Measurements from ENCODE around the gene SAFB2. TPM values are rescaled to one million over a fixed set of nuclear protein-coding genes. Genes with fewer than 3 reads are reported as not detected.

The SAFB2 gene
- polyA plus RNA-seq, 1 experiment: 13.3 TPM

DNA sequence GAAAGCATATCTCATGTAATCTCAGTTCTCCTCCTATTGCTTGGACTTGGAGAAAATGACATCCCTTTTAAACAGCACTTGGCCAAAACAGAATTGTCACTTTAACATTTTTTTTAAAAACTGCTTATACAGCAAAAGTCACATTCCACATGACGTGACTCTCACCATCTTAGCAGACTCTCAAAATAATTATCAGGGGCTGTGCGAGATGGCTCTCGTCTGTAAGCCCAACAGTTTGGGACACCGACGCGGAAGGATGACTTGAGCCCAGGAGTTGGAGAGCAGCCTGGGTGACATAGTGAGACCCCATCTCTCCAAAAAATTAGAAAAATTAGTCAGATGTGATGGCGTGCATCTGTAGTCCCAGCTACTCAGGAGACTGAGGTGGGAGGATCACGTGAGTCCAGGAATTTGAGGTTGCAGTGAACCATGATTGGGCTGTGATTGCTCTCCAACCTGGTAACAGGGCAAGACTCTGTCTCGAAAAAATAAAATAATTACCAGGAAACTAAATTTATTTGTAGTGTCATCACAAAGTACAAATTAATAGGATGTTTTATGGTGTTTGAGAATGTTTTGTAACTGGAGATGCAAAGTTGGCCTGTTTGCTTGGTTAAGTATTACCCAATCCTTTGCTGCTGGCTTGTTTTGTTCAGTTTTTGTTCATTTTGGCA, 9.1 kb upstream of the SAFB2 start:
- CTCF ChIA-PET: no interaction called here
- no peaks in the 10 kb centered on the region for H3K27me3 ChIP-seq (ENCODE audit: control insufficient read depth, insufficient read depth, low read length)
- TF ChIP-seq, protein P1, sequence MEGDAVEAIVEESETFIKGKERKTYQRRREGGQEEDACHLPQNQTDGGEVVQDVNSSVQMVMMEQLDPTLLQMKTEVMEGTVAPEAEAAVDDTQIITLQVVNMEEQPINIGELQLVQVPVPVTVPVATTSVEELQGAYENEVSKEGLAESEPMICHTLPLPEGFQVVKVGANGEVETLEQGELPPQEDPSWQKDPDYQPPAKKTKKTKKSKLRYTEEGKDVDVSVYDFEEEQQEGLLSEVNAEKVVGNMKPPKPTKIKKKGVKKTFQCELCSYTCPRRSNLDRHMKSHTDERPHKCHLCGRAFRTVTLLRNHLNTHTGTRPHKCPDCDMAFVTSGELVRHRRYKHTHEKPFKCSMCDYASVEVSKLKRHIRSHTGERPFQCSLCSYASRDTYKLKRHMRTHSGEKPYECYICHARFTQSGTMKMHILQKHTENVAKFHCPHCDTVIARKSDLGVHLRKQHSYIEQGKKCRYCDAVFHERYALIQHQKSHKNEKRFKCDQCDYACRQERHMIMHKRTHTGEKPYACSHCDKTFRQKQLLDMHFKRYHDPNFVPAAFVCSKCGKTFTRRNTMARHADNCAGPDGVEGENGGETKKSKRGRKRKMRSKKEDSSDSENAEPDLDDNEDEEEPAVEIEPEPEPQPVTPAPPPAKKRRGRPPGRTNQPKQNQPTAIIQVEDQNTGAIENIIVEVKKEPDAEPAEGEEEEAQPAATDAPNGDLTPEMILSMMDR (IDR thresholded peaks at IDR 0.05; ENCODE audit: insufficient read depth, low read depth, low read length): no peak
- POLR2A ChIA-PET: no interaction called here
- peaks cover 5% of the 10 kb centered on the region for H3K36me3 ChIP-seq (ENCODE audit: control insufficient read depth, insufficient read depth, low read length)
- no peak overlapping the region for H3K4me3 ChIP-seq (ENCODE audit: low read depth, low read length)
- DNase-seq (ENCODE audit: low read depth): no peak

GRCh38 chr19:5628919-5629481, 6.4 kb upstream of the SAFB2 start:
- POLR2A ChIA-PET: no interaction called here
- no peak for DNase-seq (ENCODE audit: low read depth)
- no peak overlapping the region for H3K4me3 ChIP-seq (ENCODE audit: low read depth, low read length)
- H3K36me3 ChIP-seq (ENCODE audit: control insufficient read depth, insufficient read depth, low read length): peaks cover 7% of the 10 kb centered on the region
- TF ChIP-seq, protein P1 (IDR thresholded peaks at IDR 0.05; ENCODE audit: insufficient read depth, low read depth, low read length): no peak
- CTCF ChIA-PET: interaction anchor here (0.7 kb wide), 1 partner anchor 944 kb away, joined by 3 read pairs; no protein-coding TSS in a partner anchor
- H3K27me3 ChIP-seq (ENCODE audit: control insufficient read depth, insufficient read depth, low read length): no peaks in the 10 kb centered on the region

GRCh38 chr19:5628461-5628860, 5.9 kb upstream of the SAFB2 start:
- Histone ChIP-seq H3K27me3 (ENCODE audit: control insufficient read depth, insufficient read depth, low read length) (no peaks in the 10 kb centered on the region), H3K36me3 (ENCODE audit: control insufficient read depth, insufficient read depth, low read length) (peaks cover 7% of the 10 kb centered on the region), H3K4me3 (ENCODE audit: low read depth, low read length) (no peak overlapping the region)
- TF ChIP-seq, protein P1 (IDR thresholded peaks at IDR 0.05; ENCODE audit: insufficient read depth, low read depth, low read length): no peak
- ChIA-PET POLR2A (no interaction called here), CTCF (interaction anchor here (2.1 kb wide), 1 partner anchor 63 kb away, joined by 4 read pairs; no protein-coding TSS in a partner anchor)
- DNase-seq (ENCODE audit: low read depth): no peak

GRCh38 chr19:5627395-5627904, 4.9 kb upstream of the SAFB2 start:
- DNase-seq (ENCODE audit: low read depth): no peak
- ChIA-PET POLR2A (no interaction called here), CTCF (interaction anchor here (2.1 kb wide), 1 partner anchor 64 kb away, joined by 4 read pairs; no protein-coding TSS in a partner anchor)
- peaks cover 7% of the 10 kb centered on the region for H3K36me3 ChIP-seq (ENCODE audit: control insufficient read depth, insufficient read depth, low read length)
- H3K27me3 ChIP-seq (ENCODE audit: control insufficient read depth, insufficient read depth, low read length): no peaks in the 10 kb centered on the region
- TF ChIP-seq, protein P1 (IDR thresholded peaks at IDR 0.05; ENCODE audit: insufficient read depth, low read depth, low read length): no peak
- no peak overlapping the region for H3K4me3 ChIP-seq (ENCODE audit: low read depth, low read length)

DNA sequence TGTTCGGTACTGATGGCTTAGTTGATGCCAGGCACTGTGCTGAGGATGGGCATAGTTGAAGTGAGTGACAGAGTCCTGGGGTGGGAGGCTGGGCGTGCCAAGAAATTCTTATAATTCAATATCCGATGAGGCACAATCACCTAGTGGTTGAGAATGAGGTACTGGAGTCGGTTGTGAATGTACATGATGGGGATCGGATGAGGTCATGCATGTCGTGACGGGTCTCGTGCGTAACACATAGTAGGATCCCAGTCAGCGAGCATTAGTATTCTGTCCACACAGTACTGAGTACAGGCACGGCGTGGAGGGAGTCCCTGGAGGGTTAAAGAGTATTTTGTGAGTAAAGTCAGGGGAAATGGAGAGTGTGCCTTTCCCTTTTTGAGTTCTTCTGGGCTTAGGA, 3.1 kb upstream of the SAFB2 start:
- CTCF ChIA-PET: no interaction called here
- H3K4me3 ChIP-seq (ENCODE audit: low read depth, low read length): no peak overlapping the region

More for the DNA sequence above, 3.1 kb upstream of the SAFB2 start:
- POLR2A ChIA-PET: no interaction called here
- H3K27me3 ChIP-seq (ENCODE audit: control insufficient read depth, insufficient read depth, low read length): no peaks in the 10 kb centered on the region
- TF ChIP-seq, protein P1 (IDR thresholded peaks at IDR 0.05; ENCODE audit: insufficient read depth, low read depth, low read length): no peak
- peaks cover 8% of the 10 kb centered on the region for H3K36me3 ChIP-seq (ENCODE audit: control insufficient read depth, insufficient read depth, low read length)
- DNase-seq (ENCODE audit: low read depth): no peak
